Osteoblast (primary cell): ENCODE data around the gene KNDC1. TPM values are rescaled to one million over a fixed set of nuclear protein-coding genes. Genes with fewer than 3 reads are reported as not detected.
"Not testable (repeated sequence)": the region's sequence is repeated elsewhere in the genome, so short reads cannot be mapped to it uniquely, and the experiment has no call there.

Source experiments
- DNase-seq: peaks from one replicate; pipeline ENCODE4 v3.0.0; 2011; ENCODE audit warnings: low spot score, mixed read lengths; ENCODE audit not compliant: insufficient read length; ENCODE audit errors: missing footprints
- H2AFZ ChIP-seq: 2 replicates; pipeline ENCODE4 v1.6.0; 2011; ENCODE audit warnings: mild to moderate bottlenecking, low read length
- H3K27ac ChIP-seq: 2 replicates; pipeline ENCODE4 v1.5.1; 2011; ENCODE audit warnings: mild to moderate bottlenecking, low read depth, low read length, moderate library complexity
- H3K27me3 ChIP-seq: 2 replicates; pipeline ENCODE4 v1.6.0; 2012; ENCODE audit warnings: mild to moderate bottlenecking, control low read depth, inconsistent platforms, low read length, moderate library complexity; ENCODE audit not compliant: insufficient read depth
- H3K36me3 ChIP-seq: 2 replicates; pipeline ENCODE4 v1.5.1; 2011; ENCODE audit warnings: mild to moderate bottlenecking, low read length, control low read depth, moderate library complexity; ENCODE audit not compliant: insufficient read depth
- H3K4me1 ChIP-seq: 2 replicates; pipeline ENCODE4 v1.5.1; 2011; ENCODE audit warnings: mild to moderate bottlenecking, low read length, control low read depth, moderate library complexity; ENCODE audit not compliant: insufficient read depth
- H3K4me2 ChIP-seq: 2 replicates; pipeline ENCODE4 v1.6.0; 2011; ENCODE audit warnings: mild to moderate bottlenecking, low read length; ENCODE audit not compliant: insufficient read depth
- H3K4me3 ChIP-seq: fragments of 200-600 bp; sonication (generic); 3 replicates; pipeline ENCODE4 v1.5.1; 2012; ENCODE audit warnings: mild to moderate bottlenecking, low read length, inconsistent platforms; ENCODE audit not compliant: insufficient read depth
- H3K79me2 ChIP-seq: 2 replicates; pipeline ENCODE4 v1.6.0; 2012; ENCODE audit warnings: mild to moderate bottlenecking, low read length, control low read depth, inconsistent platforms; ENCODE audit not compliant: insufficient read depth
- H3K9me3 ChIP-seq: 2 replicates; pipeline ENCODE4 v1.5.1; 2011; ENCODE audit warnings: low read depth, low read length, control low read depth
- H4K20me1 ChIP-seq: 2 replicates; pipeline ENCODE4 v1.6.0; 2012; ENCODE audit warnings: mild to moderate bottlenecking, low read length, control low read depth; ENCODE audit not compliant: insufficient read depth
- CTCF ChIP-seq: IDR thresholded peaks from 2 replicates; pipeline ENCODE4 v1.5.1; 2011; ENCODE audit warnings: mild to moderate bottlenecking, low read depth, low read length, moderate library complexity; ENCODE audit errors: extremely low read depth
- total RNA-seq: library from RNA; depleted of rRNA; stranded (reverse); fragments of >200 nt; gene quantifications from 2 replicates; pipeline ENCODE4 v1.2.3, GENCODE V29; 2012

The KNDC1 gene
- total RNA-seq, 1 donor = not detected

- Histone ChIP-seq H3K79me2 (no peaks in the 10 kb centered on the region), H3K4me3 (no peak overlapping the region), H3K36me3 (no peaks in the 10 kb centered on the region), H3K4me1 (no peaks in the 10 kb centered on the region), H3K27me3 (no peaks in the 10 kb centered on the region), H3K27ac (no peak overlapping the region), H2AFZ (no peak overlapping the region), H4K20me1 (no peaks in the 10 kb centered on the region), H3K4me2 (no peak overlapping the region), H3K9me3 (no peaks in the 10 kb centered on the region)
- no peak for TF ChIP-seq CTCF
- DNase-seq = peak; percentile 32
Observed at GRCh38 chr10:133173860-133174640, 14.0 kb downstream of the KNDC1 start.

GRCh38 chr10:133174689-133175263 lies 14.8 kb downstream of the KNDC1 start:
- Histone ChIP-seq H3K27ac (no peak overlapping the region), H3K4me1 (no peaks in the 10 kb centered on the region), H3K27me3 (no peaks in the 10 kb centered on the region), H3K9me3 (no peaks in the 10 kb centered on the region), H3K4me3 (no peak overlapping the region), H4K20me1 (no peaks in the 10 kb centered on the region), H3K36me3 (no peaks in the 10 kb centered on the region), H3K79me2 (no peaks in the 10 kb centered on the region), H2AFZ (no peak overlapping the region), H3K4me2 (no peak overlapping the region)
- no peak for DNase-seq
- no peak for TF ChIP-seq CTCF

- not testable (repeated sequence) for H3K9me3 ChIP-seq, H3K27me3 ChIP-seq
Observed at GRCh38 chr10:133175624-133176023, 15.6 kb downstream of the KNDC1 start.

GRCh38 chr10:133176546-133176945 lies 16.5 kb downstream of the KNDC1 start:
- no peaks in the 10 kb centered on the region for H3K36me3 ChIP-seq

More at GRCh38 chr10:133175624-133176023, 15.6 kb downstream of the KNDC1 start:
- not testable (repeated sequence) for H3K79me2 ChIP-seq, H3K4me1 ChIP-seq, H2AFZ ChIP-seq, H3K4me3 ChIP-seq, H3K27ac ChIP-seq, H3K36me3 ChIP-seq, H3K4me2 ChIP-seq, H4K20me1 ChIP-seq
- DNase-seq = peak; percentile 44

More at GRCh38 chr10:133176546-133176945, 16.5 kb downstream of the KNDC1 start:
- Histone ChIP-seq H4K20me1 (no peaks in the 10 kb centered on the region), H2AFZ (no peak overlapping the region), H3K79me2 (no peaks in the 10 kb centered on the region), H3K4me3 (no peak overlapping the region), H3K27ac (no peak overlapping the region), H3K4me2 (no peak overlapping the region), H3K4me1 (no peaks in the 10 kb centered on the region), H3K27me3 (no peaks in the 10 kb centered on the region), H3K9me3 (no peaks in the 10 kb centered on the region)
- no peak for TF ChIP-seq CTCF
- peak; percentile 53 for DNase-seq
